Neuronal stem cell (in vitro differentiated cells): ENCODE measurements around the gene CYP27C1.

Experiments used
- DNase-seq: peaks from one replicate; pipeline ENCODE4 v3.0.0-alpha.2; 2013; ENCODE audit warnings: low spot score
- H2AFZ ChIP-seq: one replicate; pipeline ENCODE4 v1.6.1; 2013; ENCODE audit warnings: mild to moderate bottlenecking, low read length, inconsistent platforms
- H2AK5ac ChIP-seq: 2 replicates; pipeline ENCODE4 v1.6.1; 2013; ENCODE audit warnings: low read depth, mild to moderate bottlenecking, inconsistent platforms, low read length, moderate library complexity, mixed read lengths
- H2BK120ac ChIP-seq: 2 replicates; pipeline ENCODE4 v1.6.1; 2013; ENCODE audit warnings: low read depth, mild to moderate bottlenecking, inconsistent platforms, low read length, moderate library complexity, mixed read lengths
- H2BK12ac ChIP-seq: one replicate; pipeline ENCODE4 v1.6.1; 2013; ENCODE audit warnings: low read length, inconsistent platforms
- H2BK15ac ChIP-seq: 2 replicates; pipeline ENCODE4 v1.6.1; 2013; ENCODE audit warnings: mild to moderate bottlenecking, low read length, inconsistent platforms, mixed read lengths
- H2BK5ac ChIP-seq: one replicate; pipeline ENCODE4 v1.6.1; 2013; ENCODE audit warnings: inconsistent platforms, mild to moderate bottlenecking, low read length, moderate library complexity
- H3K14ac ChIP-seq: one replicate; pipeline ENCODE4 v1.6.1; 2013; ENCODE audit warnings: low read length, inconsistent platforms
- H3K18ac ChIP-seq: 2 replicates; pipeline ENCODE4 v1.6.1; 2013; ENCODE audit warnings: low read length, inconsistent platforms
- H3K23ac ChIP-seq: 2 replicates; pipeline ENCODE4 v1.6.1; 2013; ENCODE audit warnings: low read depth, mild to moderate bottlenecking, mixed read lengths, low read length, inconsistent platforms; ENCODE audit not compliant: poor library complexity
- H3K27ac ChIP-seq: replicated peaks from 3 replicates; pipeline ENCODE4 v1.5.1; 2013; ENCODE audit warnings: low read length, inconsistent platforms
- H3K27me3 ChIP-seq, 3 experiments: 2 replicates each; pipeline ENCODE4 v1.6.1; 2013; ENCODE audit warnings: low read length in 3 of 3, mild to moderate bottlenecking in 2 of 3, inconsistent platforms in 1 of 3, low read depth in 1 of 3, mixed read lengths in 1 of 3, moderate library complexity in 1 of 3; ENCODE audit not compliant: control insufficient read depth in 3 of 3, insufficient read depth in 3 of 3
- H3K36me3 ChIP-seq, 2 donors: replicated peaks in 1 of 2; 2 replicates each; pipeline ENCODE4 v1.6.1; 2013; ENCODE audit warnings: low read length in 2 of 2; ENCODE audit not compliant: control insufficient read depth in 2 of 2, insufficient read depth in 2 of 2
- H3K4ac ChIP-seq: 2 replicates; pipeline ENCODE4 v1.6.1; 2013; ENCODE audit warnings: inconsistent platforms, mild to moderate bottlenecking, low read length, moderate library complexity
- H3K4me1 ChIP-seq, 2 donors: 1 replicate in 1 of 2; 2 replicates in 1 of 2; pipeline ENCODE4 v1.6.1; 2013; ENCODE audit warnings: low read length in 2 of 2, low read depth in 1 of 2; ENCODE audit not compliant: control insufficient read depth in 2 of 2, insufficient read depth in 1 of 2
- H3K4me2 ChIP-seq: one replicate; pipeline ENCODE4 v1.6.1; 2013; ENCODE audit warnings: mild to moderate bottlenecking, low read length, inconsistent platforms; ENCODE audit not compliant: insufficient read depth, poor library complexity, severe bottlenecking
- H3K4me3 ChIP-seq, 2 donors: 2 replicates each; pipeline ENCODE4 v1.5.1; 2013; ENCODE audit warnings: low read length in 2 of 2, mild to moderate bottlenecking in 2 of 2, inconsistent platforms in 1 of 2, moderate library complexity in 1 of 2
- H3K79me1 ChIP-seq: one replicate; pipeline ENCODE4 v1.6.1; 2013; ENCODE audit warnings: low read depth, mild to moderate bottlenecking, inconsistent platforms, low read length, moderate library complexity
- H3K9ac ChIP-seq: one replicate; pipeline ENCODE4 v1.6.1; 2013; ENCODE audit warnings: mild to moderate bottlenecking, low read depth, low read length, inconsistent platforms; ENCODE audit not compliant: poor library complexity
- H3K9me3 ChIP-seq, 2 donors: replicated peaks in 1 of 2; 2 replicates each; pipeline versions ENCODE3 to v1.6.1; 2013; ENCODE audit warnings: low read length in 2 of 2, mild to moderate bottlenecking in 2 of 2, inconsistent platforms in 1 of 2, low read depth in 1 of 2, mixed read lengths in 1 of 2, moderate library complexity in 1 of 2; ENCODE audit not compliant: control insufficient read depth in 2 of 2, insufficient read depth in 1 of 2
- H4K8ac ChIP-seq: one replicate; pipeline ENCODE4 v1.6.1; 2013; ENCODE audit warnings: low read depth, mild to moderate bottlenecking, inconsistent platforms, low read length, moderate library complexity
- H4K91ac ChIP-seq: one replicate; pipeline ENCODE4 v1.6.1; 2013; ENCODE audit warnings: low read length, low read depth, mild to moderate bottlenecking, inconsistent platforms; ENCODE audit not compliant: poor library complexity
- WGBS, 2 donors: extraction: QIAGEN DNeasy Blood & Tissue Kit; methylation state at CpG; one replicate each; pipeline ENCODE4 v1.1.7; 2013; ENCODE audit warnings: missing lambda C conversion rate in 2 of 2, mixed read lengths in 1 of 2; ENCODE audit not compliant: insufficient read length in 2 of 2, insufficient replicate concordance in 1 of 2; ENCODE audit errors: extremely low coverage in 2 of 2; 5-methylcytosine and 5-hydroxymethylcytosine counted together

CYP27C1 gene

GRCh38 chr2:127195140-127196074, 24.7 kb downstream of the CYP27C1 start:
- no peak overlapping the region for H3K4me2 ChIP-seq
- H3K4ac ChIP-seq = no peak overlapping the region
- H2AK5ac ChIP-seq = no peak overlapping the region
- peaks cover 0 to 15% of the 10 kb centered on the region in 2 donors for H3K9me3 ChIP-seq
- H2AFZ ChIP-seq = no peak overlapping the region
- no CpG with 5 or more reads among the region's 18 CpGs for WGBS, 2 donors
- H3K14ac ChIP-seq = no peak overlapping the region
- no peak overlapping the region for H2BK15ac ChIP-seq
- no peaks in the 10 kb centered on the region for H3K27me3 ChIP-seq
- no peak for DNase-seq
- no peak overlapping the region for H2BK5ac ChIP-seq
- no peak overlapping the region for H2BK12ac ChIP-seq
- no peaks in the 10 kb centered on the region for H3K4me1 ChIP-seq
- H3K23ac ChIP-seq = no peak overlapping the region
- H2BK120ac ChIP-seq = no peak overlapping the region
- H4K91ac ChIP-seq = no peak overlapping the region
- no peak overlapping the region for H3K4me3 ChIP-seq
- no peaks in the 10 kb centered on the region for H3K79me1 ChIP-seq
- H3K36me3 ChIP-seq = peaks cover 5 to 35% of the 10 kb centered on the region in 2 donors
- no peak overlapping the region for H4K8ac ChIP-seq
- H3K27ac ChIP-seq = no peak overlapping the region
- H3K9ac ChIP-seq = no peak overlapping the region
- no peak overlapping the region for H3K18ac ChIP-seq

GRCh38 chr2:127194447-127194846, 25.7 kb downstream of the CYP27C1 start:
- Histone ChIP-seq H4K91ac (no peak overlapping the region), H2BK5ac (no peak overlapping the region), H3K4ac (no peak overlapping the region), H3K27me3 (no peaks in the 10 kb centered on the region), H2AK5ac (no peak overlapping the region), H3K18ac (no peak overlapping the region), H2BK120ac (no peak overlapping the region), H3K9me3 (peaks cover 0 to 20% of the 10 kb centered on the region in 2 donors), H3K23ac (no peak overlapping the region), H2BK12ac (no peak overlapping the region), H3K4me2 (no peak overlapping the region), H3K79me1 (no peaks in the 10 kb centered on the region), H3K4me3 (no peak overlapping the region), H3K14ac (no peak overlapping the region), H3K9ac (no peak overlapping the region), H4K8ac (no peak overlapping the region), H3K27ac (no peak overlapping the region), H2AFZ (no peak overlapping the region), H2BK15ac (no peak overlapping the region), H3K36me3 (peaks cover 5 to 32% of the 10 kb centered on the region in 2 donors), H3K4me1 (no peaks in the 10 kb centered on the region)
- no peak for DNase-seq
- WGBS, 2 donors = no CpG with 5 or more reads among the region's 6 CpGs

GRCh38 chr2:127193967-127194280, 26.2 kb downstream of the CYP27C1 start:
- Histone ChIP-seq H2BK12ac (no peak overlapping the region), H3K27me3 (no peaks in the 10 kb centered on the region), H3K36me3 (peaks cover 5 to 27% of the 10 kb centered on the region in 2 donors), H2BK120ac (no peak overlapping the region), H3K4me1 (peaks cover 0 to 2% of the 10 kb centered on the region in 2 donors), H2AK5ac (no peak overlapping the region), H2BK15ac (no peak overlapping the region), H3K4me3 (no peak overlapping the region), H3K9ac (no peak overlapping the region), H3K18ac (no peak overlapping the region), H3K4ac (no peak overlapping the region), H3K23ac (no peak overlapping the region), H3K9me3 (peaks cover 0 to 20% of the 10 kb centered on the region in 2 donors), H4K8ac (no peak overlapping the region), H3K4me2 (no peak overlapping the region), H3K79me1 (no peaks in the 10 kb centered on the region), H2BK5ac (no peak overlapping the region), H3K27ac (no peak overlapping the region), H4K91ac (no peak overlapping the region), H3K14ac (no peak overlapping the region), H2AFZ (no peak overlapping the region)
- no peak for DNase-seq
- no CpG with 5 or more reads among the region's 5 CpGs for WGBS, 2 donors

- H3K27ac ChIP-seq = no peak overlapping the region
- DNase-seq = no peak
- no peak overlapping the region for H2AK5ac ChIP-seq
- WGBS, 2 donors = no CpG with 5 or more reads among the region's 26 CpGs
- H3K4me3 ChIP-seq = no peak overlapping the region
- H2BK5ac ChIP-seq = no peak overlapping the region
- H3K4me2 ChIP-seq = no peak overlapping the region
- no peak overlapping the region for H4K91ac ChIP-seq
- H3K18ac ChIP-seq = peak overlapping the region; percentile 60
- no peak overlapping the region for H3K14ac ChIP-seq
- peaks cover 0 to 2% of the 10 kb centered on the region in 2 donors for H3K4me1 ChIP-seq
- no peaks in the 10 kb centered on the region for H3K27me3 ChIP-seq
- H3K23ac ChIP-seq = peak overlapping the region; percentile 68
- H3K9me3 ChIP-seq = peaks cover 0 to 20% of the 10 kb centered on the region in 2 donors
- no peak overlapping the region for H2AFZ ChIP-seq
- peak overlapping the region; percentile 63 for H2BK15ac ChIP-seq
- H3K4ac ChIP-seq = no peak overlapping the region
- H4K8ac ChIP-seq = no peak overlapping the region
- no peak overlapping the region for H2BK12ac ChIP-seq
- no peak overlapping the region for H3K9ac ChIP-seq
- peaks cover 5 to 23% of the 10 kb centered on the region in 2 donors for H3K36me3 ChIP-seq
- no peaks in the 10 kb centered on the region for H3K79me1 ChIP-seq
- H2BK120ac ChIP-seq = no peak overlapping the region
These were observed 26.7 kb downstream of the CYP27C1 start for GRCh38 chr2:127193164-127193966.
